Measurements from ENCODE around the gene RBMS1.

Gene RBMS1

DNA sequence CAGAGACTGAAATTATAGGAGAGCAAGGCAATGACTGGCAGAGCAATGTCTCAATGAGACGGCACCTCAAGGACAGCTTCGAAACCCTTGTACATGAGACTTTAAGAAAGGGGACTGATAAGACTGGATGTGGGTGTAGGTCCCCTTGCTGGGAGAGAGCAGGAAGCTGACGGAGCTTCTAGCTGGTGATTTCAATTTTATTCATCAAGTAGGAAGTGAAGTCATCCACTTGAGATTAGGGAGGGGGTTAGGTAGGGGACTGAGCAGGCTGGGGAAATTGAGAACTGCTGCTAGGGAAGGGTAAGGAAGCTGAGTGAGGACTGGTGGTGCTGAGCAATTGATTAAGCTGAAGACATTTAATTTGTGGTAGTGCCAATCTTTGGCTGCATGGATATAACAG is 194.1 kb downstream of the RBMS1 start:
- peak in 1 of 5 experiments; percentile 52 for DNase-seq

DNA sequence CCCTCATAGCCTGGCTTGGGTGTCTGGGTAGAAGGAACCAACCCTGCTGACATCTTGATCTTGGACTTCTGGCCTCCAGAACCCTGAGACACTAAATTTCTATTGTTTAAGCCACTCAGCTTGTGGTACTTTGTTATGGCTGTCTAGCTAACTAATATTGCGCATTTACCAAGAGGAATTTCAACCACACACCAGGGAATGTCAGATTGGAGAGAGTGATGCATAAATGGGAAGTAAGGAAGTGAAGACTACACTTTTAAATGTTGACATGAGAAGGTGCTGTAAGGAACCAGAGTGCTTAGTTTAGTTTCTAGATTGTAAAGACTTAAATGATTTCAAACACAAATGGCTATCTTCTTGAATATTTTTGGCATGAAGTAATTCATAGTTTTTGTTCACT is 194.6 kb downstream of the RBMS1 start:
- no peak for DNase-seq

- no peak for DNase-seq
Measured at GRCh38 chr2:160295519-160296207, 197.9 kb downstream of the RBMS1 start.

GRCh38 chr2:160294889-160295288 is 198.7 kb downstream of the RBMS1 start:
- DNase-seq: no peak

DNA sequence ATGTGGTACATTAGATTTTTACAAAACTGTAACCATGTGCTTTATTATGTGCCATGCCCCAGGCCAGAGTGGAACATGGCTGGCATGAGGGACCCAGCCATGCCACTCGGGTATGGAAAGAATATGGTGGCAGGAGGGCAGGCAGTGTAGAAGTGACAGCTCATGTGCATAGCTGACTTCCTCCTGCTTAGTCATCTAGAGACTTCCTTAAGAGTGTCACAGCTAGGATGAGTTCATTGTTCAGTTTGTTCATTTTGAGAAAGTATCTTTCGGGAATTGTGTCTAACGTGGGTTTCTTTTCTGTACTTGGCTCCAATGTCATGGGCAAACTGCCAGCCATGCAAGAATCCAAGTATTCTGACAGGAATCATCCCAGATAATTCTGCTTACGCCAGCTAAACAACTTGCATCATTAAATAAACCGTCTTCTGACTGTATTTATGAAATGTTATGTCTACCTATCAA is 199.2 kb downstream of the RBMS1 start:
- DNase-seq: peak in 1 of 5 experiments; percentile 72

DNA sequence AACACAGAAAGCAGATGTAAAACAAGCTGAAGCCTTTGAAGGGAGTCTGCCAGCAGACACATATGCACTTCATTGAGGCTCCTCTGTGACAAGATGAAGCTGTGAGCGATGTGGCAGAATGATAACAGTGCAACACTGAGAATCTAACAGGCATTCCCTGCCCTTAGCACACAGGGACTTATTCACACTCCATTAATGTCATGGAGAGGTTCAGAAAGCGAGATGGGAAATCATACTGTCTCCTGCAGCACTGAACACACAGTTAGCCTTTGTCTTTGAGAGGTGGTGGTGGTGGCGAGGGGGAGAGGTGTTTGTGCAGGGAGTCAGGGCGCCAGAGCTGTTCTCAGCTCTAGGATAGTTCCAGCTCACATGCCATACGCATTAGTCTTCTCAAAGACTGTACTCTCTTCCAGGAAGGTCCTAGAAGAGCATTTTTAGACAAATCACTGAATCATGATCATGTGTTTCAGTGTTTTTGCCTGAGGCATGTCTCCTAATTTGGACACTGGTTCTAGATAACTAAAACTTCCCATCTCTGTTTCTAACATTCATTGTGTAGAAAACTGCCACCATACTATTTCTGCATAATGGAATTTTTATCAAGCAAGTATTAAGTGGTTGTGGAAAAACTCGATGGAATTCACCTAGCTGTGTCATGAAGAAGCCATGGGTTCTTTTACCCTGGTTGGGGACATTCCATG is 200.1 kb downstream of the RBMS1 start:
- DNase-seq: no peak

DNA sequence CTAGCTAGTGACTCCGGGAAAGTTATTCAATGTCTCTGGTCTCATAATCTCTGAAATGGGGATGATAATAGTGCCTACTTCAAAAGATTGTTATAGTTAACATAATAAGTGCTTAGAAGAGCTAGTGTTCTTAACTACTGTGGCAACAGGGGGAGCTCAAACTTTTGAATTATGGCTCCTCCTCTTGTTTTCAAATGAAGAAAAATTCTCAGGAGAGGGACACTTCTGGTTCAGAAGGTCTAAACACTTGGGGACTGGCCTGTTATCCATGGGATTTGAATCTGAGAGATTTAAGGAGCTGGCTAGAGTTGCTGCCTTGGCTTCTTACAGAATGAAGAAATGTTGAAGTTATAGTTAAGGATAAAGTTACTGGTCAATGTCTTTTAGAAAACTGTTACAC is 201.4 kb downstream of the RBMS1 start:
- DNase-seq: no peak

DNA sequence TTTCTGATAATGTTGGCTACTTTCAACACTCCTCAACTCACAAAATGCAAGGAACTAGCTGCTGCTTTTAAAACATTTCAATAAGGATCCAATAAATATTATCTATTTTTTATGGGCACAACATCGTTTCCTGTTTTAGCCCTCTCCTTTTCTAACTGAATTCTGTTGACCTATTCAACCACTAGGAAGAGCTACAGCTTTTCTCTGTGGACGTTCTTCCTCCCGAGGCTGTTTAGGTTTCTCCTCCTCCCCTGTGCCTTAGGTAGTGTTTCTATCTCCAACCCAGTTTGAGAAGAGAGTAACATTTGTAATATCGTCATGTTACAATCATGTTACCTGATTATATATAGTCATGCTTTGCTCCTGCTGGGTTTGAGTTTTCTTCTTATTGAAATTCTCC is 202.2 kb downstream of the RBMS1 start:
- no peak for DNase-seq

GRCh38 chr2:160290598-160290997 is 203.0 kb downstream of the RBMS1 start:
- no peak for DNase-seq

DNA sequence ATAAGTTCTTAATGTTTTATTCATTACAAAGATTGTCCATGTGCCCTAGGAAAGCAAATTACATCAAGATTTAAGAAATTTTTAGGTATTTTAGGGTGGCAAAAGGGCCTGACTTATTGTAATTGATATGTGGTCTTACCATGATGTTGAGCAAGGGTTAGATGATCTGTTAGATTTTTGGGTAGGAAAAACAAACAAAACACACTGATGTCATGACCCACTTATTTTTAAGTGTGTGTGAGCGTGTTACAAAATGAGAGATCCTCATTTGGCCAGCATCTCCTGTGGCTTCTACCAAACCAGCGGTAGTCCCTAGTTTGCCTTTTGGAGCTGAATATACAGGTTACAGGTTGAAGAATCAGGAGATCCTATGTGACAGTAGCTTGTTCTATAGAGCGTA is 203.8 kb downstream of the RBMS1 start:
- DNase-seq: no peak

GRCh38 chr2:160289126-160289525 is 204.5 kb downstream of the RBMS1 start:
- DNase-seq: no peak

DNA sequence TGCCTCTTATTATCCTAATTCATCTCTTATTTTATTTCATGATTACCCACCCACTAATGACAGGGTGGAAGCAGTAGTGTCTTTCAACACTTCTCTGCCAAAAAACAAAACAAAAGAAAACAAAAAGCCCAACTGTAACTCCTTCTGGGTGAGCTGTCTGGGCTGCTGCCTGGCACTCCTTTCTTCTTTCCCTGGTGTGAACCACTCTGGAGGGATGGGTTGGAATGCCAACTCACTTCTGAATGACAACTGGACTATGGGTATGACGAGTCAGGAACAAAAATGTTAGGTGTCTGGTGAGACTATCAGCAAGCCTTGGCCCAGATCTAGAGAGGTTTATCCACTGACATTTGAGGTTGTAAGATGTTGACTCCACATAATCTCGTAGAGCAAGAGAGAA is 205.3 kb downstream of the RBMS1 start:
- no peak for DNase-seq

- DNase-seq: no peak
Measured at GRCh38 chr2:160287476-160287875, 206.1 kb downstream of the RBMS1 start.

- DNase-seq: no peak
Measured at GRCh38 chr2:160286551-160286950, 207.1 kb downstream of the RBMS1 start.

GRCh38 chr2:160283675-160284074 is 209.9 kb downstream of the RBMS1 start:
- no peak for DNase-seq

GRCh38 chr2:160282063-160282580 is 211.5 kb downstream of the RBMS1 start:
- DNase-seq: no peak

GRCh38 chr2:160281213-160281612 is 212.4 kb downstream of the RBMS1 start:
- DNase-seq: no peak

- peak in 2 of 5 experiments; percentile 9 to 70 for DNase-seq
Measured at GRCh38 chr2:160279813-160280465, 213.7 kb downstream of the RBMS1 start.

DNA sequence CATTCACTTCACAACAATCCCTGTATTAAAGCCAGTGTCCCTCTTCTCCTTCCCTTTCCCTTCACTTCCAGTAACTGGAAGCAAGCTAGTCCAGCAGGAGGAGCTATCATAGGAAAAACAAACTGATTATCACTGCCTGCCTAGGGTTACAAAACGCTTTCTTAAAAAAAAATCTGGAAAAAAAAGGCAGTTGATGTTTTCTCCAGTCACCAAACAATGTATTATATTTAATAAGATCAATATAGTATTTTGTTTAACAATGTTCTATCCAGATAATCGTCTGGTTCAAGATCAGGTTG is 214.8 kb downstream of the RBMS1 start:
- DNase-seq: no peak

DNA sequence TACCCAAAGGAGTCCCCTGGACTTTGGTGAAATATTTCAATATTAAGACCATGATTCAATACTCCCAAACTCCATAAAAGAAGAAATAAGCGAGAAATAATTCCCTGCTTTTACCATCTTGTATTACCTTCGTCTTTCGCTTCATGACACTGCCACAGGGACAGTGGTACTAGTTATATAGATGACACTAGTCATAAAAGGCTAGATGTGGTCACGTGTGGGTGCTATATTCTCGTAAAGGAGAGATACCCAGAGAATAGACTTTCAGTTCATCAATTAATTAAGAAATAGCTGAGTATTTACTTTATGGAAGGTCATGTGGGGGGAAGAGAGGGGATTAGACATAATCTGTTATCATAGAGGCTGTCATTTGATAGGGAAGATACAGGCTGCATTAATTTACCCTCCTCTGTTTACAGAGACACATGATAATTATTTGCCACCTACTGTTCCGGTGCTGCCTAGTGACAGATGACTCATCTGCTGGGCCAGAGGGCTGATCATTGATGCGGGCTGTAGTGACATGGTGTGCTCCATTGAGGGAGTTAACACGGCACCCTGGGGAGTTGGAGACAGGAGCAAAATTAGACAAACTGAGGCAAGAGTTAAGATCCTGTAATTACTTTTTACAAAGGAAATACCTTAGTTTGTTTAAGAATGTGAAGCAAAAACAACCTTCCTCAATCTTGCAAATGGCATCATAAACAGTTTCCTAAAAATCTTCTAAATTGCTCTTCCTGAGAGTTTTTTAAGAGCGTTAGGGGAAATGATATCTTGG is 215.3 kb downstream of the RBMS1 start:
- no peak for DNase-seq

- no peak for DNase-seq
Measured at GRCh38 chr2:160277151-160277550, 216.5 kb downstream of the RBMS1 start.

DNA sequence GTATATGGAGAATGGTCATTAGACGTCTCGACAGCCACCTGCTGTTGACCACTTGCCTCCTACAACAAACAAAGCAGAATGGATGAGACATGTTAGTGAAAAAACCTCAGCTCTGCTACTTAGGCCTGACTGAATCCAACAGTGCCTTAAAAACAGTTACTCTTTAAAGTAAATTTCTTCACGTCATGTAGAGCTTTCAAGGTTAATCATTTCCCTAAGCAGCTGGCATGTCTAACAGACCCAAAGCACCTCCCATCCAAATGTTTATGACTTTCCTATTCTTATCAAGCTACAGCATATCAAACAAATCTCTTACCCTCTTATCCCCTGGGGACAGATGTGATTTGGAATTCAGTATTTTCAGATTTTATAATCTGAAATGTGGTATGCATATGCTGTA is 218.0 kb downstream of the RBMS1 start:
- DNase-seq: no peak

Data from T-helper 2 cell (primary cell).